IMR-90 (cell line): ENCODE measurements around the gene CTNNA1. TPM values are rescaled to one million over a fixed set of nuclear protein-coding genes. Genes with fewer than 3 reads are reported as not detected.

ENCODE experiments used
- polyA plus RNA-seq, 3 experiments: library from polyadenylated mRNA; depleted of rRNA; stranded (reverse); fragments of >200 nt; gene quantifications; 2 replicates each; pipeline ENCODE4 v1.2.3, GENCODE V29; 2012; ENCODE audit warnings: low replicate concordance in 1 of 3
- total RNA-seq: library from RNA; depleted of rRNA; stranded (reverse); fragments of >200 nt; gene quantifications from 2 replicates; pipeline ENCODE4 v1.2.3, GENCODE V29; 2012; rRNA removed

The CTNNA1 gene
- total and polyA plus RNA-seq, 2 of the 4 experiments (the other 2 are of a cell fraction), result 220 to 471 TPM

Other genes starting within 250 kb of the CTNNA1 start
- gene ETF1, start 210.2 kb upstream of the CTNNA1 start, total RNA-seq, result 126 and 144 TPM in 2 replicates
- 45.4 and 53.2 TPM in 2 replicates for gene ETF1, start 210.2 kb upstream of the CTNNA1 start, polyA plus RNA-seq (2012; rRNA removed)
- 456 and 472 TPM in 2 replicates for gene HSPA9, start 178.0 kb upstream of the CTNNA1 start, total RNA-seq
- gene HSPA9, start 178.0 kb upstream of the CTNNA1 start, polyA plus RNA-seq (2012; rRNA removed), result 133 and 157 TPM in 2 replicates
- gene LRRTM2, start 121.9 kb downstream of the CTNNA1 start, total RNA-seq, result 1.9 and 2.0 TPM in 2 replicates
- gene LRRTM2, start 121.9 kb downstream of the CTNNA1 start, polyA plus RNA-seq (2012; rRNA removed), result 0.39 and 0.53 TPM in 2 replicates